Measurements from ENCODE around the gene GGTLC1. TPM values are rescaled to one million over a fixed set of nuclear protein-coding genes. Genes with fewer than 3 reads are reported as not detected.

GGTLC1 gene
- total RNA-seq, 1 experiment from 2014 or later, result not detected

GRCh38 chr20:23943304-23943703 lies 45.3 kb downstream of the GGTLC1 start:
- no peak overlapping the region for H3K27ac Mint-ChIP-seq (ENCODE audit: unreplicated experiment)
- no peaks in the 10 kb centered on the region for H3K36me3 Mint-ChIP-seq (ENCODE audit: insufficient read depth, unreplicated experiment)
- no peak overlapping the region for H3K4me3 Mint-ChIP-seq (ENCODE audit: low read depth, unreplicated experiment)
- CTCF ChIA-PET, result no interaction called here
- no peaks in the 10 kb centered on the region for H3K9me3 Mint-ChIP-seq (ENCODE audit: low read depth, unreplicated experiment)
- no peak for TF ChIP-seq CTCF (IDR thresholded peaks at IDR 0.05; ENCODE audit: unreplicated experiment)
- BruUV-seq (replicated peaks), result no TSS peak
- DNase-seq, result no peak
- intact Hi-C loops (cut with micrococcal nuclease; ENCODE audit: unreplicated experiment), result no loop called here
- H3K27me3 Mint-ChIP-seq (ENCODE audit: unreplicated experiment), result no peaks in the 10 kb centered on the region
- no peaks in the 10 kb centered on the region for H3K4me1 Mint-ChIP-seq (ENCODE audit: low read depth, unreplicated experiment)

- no peaks in the 10 kb centered on the region for H3K27me3 Mint-ChIP-seq (ENCODE audit: unreplicated experiment)
- intact Hi-C loops (cut with micrococcal nuclease; ENCODE audit: unreplicated experiment), result loop anchor here (10.0 kb wide), 1 partner anchor 55 kb away; no protein-coding TSS in a partner anchor
- DNase-seq, result no peak
- no peaks in the 10 kb centered on the region for H3K36me3 Mint-ChIP-seq (ENCODE audit: insufficient read depth, unreplicated experiment)
- no peak overlapping the region for H3K27ac Mint-ChIP-seq (ENCODE audit: unreplicated experiment)
- no TSS peak for BruUV-seq (replicated peaks)
- CTCF ChIA-PET, result no interaction called here
- no peak overlapping the region for H3K4me3 Mint-ChIP-seq (ENCODE audit: low read depth, unreplicated experiment)
- H3K4me1 Mint-ChIP-seq (ENCODE audit: low read depth, unreplicated experiment), result no peaks in the 10 kb centered on the region
- H3K9me3 Mint-ChIP-seq (ENCODE audit: low read depth, unreplicated experiment), result no peaks in the 10 kb centered on the region
- TF ChIP-seq CTCF (IDR thresholded peaks at IDR 0.05; ENCODE audit: unreplicated experiment), result no peak
These were observed 48.9 kb downstream of the GGTLC1 start for GRCh38 chr20:23939641-23940040.

- Mint-ChIP-seq H3K9me3 (ENCODE audit: low read depth, unreplicated experiment) (no peaks in the 10 kb centered on the region), H3K27me3 (ENCODE audit: unreplicated experiment) (no peaks in the 10 kb centered on the region), H3K27ac (ENCODE audit: unreplicated experiment) (no peak overlapping the region), H3K4me3 (ENCODE audit: low read depth, unreplicated experiment) (no peak overlapping the region), H3K4me1 (ENCODE audit: low read depth, unreplicated experiment) (no peaks in the 10 kb centered on the region), H3K36me3 (ENCODE audit: insufficient read depth, unreplicated experiment) (no peaks in the 10 kb centered on the region)
- TF ChIP-seq CTCF (IDR thresholded peaks at IDR 0.05; ENCODE audit: unreplicated experiment), result no peak
- no TSS peak for BruUV-seq (replicated peaks)
- intact Hi-C loops (cut with micrococcal nuclease; ENCODE audit: unreplicated experiment), result loop anchor here (10.0 kb wide), 1 partner anchor 56 kb away; no protein-coding TSS in a partner anchor
- CTCF ChIA-PET, result no interaction called here
- DNase-seq, result no peak
These were observed 49.5 kb downstream of the GGTLC1 start for GRCh38 chr20:23939063-23939462.

GRCh38 chr20:23938118-23938438 lies 50.5 kb downstream of the GGTLC1 start:
- H3K9me3 Mint-ChIP-seq (ENCODE audit: low read depth, unreplicated experiment), result no peaks in the 10 kb centered on the region
- no peak overlapping the region for H3K4me3 Mint-ChIP-seq (ENCODE audit: low read depth, unreplicated experiment)
- H3K27ac Mint-ChIP-seq (ENCODE audit: unreplicated experiment), result no peak overlapping the region
- no peak for DNase-seq
- intact Hi-C loops (cut with micrococcal nuclease; ENCODE audit: unreplicated experiment), result loop anchor here (10.0 kb wide), 1 partner anchor 57 kb away; no protein-coding TSS in a partner anchor
- no peaks in the 10 kb centered on the region for H3K36me3 Mint-ChIP-seq (ENCODE audit: insufficient read depth, unreplicated experiment)
- no TSS peak for BruUV-seq (replicated peaks)
- H3K27me3 Mint-ChIP-seq (ENCODE audit: unreplicated experiment), result no peaks in the 10 kb centered on the region
- no peaks in the 10 kb centered on the region for H3K4me1 Mint-ChIP-seq (ENCODE audit: low read depth, unreplicated experiment)
- TF ChIP-seq CTCF (IDR thresholded peaks at IDR 0.05; ENCODE audit: unreplicated experiment), result no peak
- CTCF ChIA-PET, result interaction anchor here (1.2 kb wide), 1 partner anchor 46 kb away, joined by 3 read pairs; no protein-coding TSS in a partner anchor
